GM12878 (cell line): ENCODE measurements around the gene SHISAL2B. TPM values are rescaled to one million over a fixed set of nuclear protein-coding genes. Genes with fewer than 3 reads are reported as not detected.

Source experiments
- ATAC-seq: fragments of 200-7000 bp; cut with Tn5 transposase; 3 replicates; pipeline ENCODE4 v1.9.1; 2020; ENCODE audit warnings: mild to moderate bottlenecking, moderate library complexity
- BruUV-seq: library from RNA; stranded (reverse); fragments of 400-500 nt; replicated peaks from 2 replicates; lab custom pipeline; 2021; lab: Mats Ljungman, UMichigan
- CTCF ChIA-PET: fragments of 300-600 bp; sonication (Branson Sonifier 250); formaldehyde crosslinking; extraction: SDS; loops from one replicate; lab custom pipeline; 2021; ENCODE audit warnings: inconsistent platforms; lab: Yijun Ruan, JAX
- POLR2A ChIA-PET: fragments of 350-600 bp; formaldehyde crosslinking; extraction: SDS; loops from one replicate; lab custom pipeline; 2021; ENCODE audit warnings: inconsistent platforms; lab: Charles Lee
- RAD21 ChIA-PET: fragments of 300-600 bp; sonication (Branson Sonifier 250); formaldehyde crosslinking; loops from one replicate; lab custom pipeline; 2023; ENCODE audit warnings: antibody characterized with exemption; ENCODE audit not compliant: unreplicated experiment; lab: Charles Lee
- SMC1A ChIA-PET: fragments of 300-600 bp; sonication (Branson Sonifier 250); formaldehyde crosslinking; loops from one replicate; lab custom pipeline; 2023; ENCODE audit not compliant: unreplicated experiment, uncharacterized antibody; lab: Charles Lee
- DNase-seq: peaks from one replicate; pipeline ENCODE4 v3.0.0-alpha.2; 2011; ENCODE audit warnings: low read depth, low spot score
- FAIRE-seq: peaks from 3 replicates; lab custom pipeline; 2011; peaks lifted over from hg19 to GRCh38; lab: Jason Lieb, UNC
- H2AFZ ChIP-seq: 2 replicates; pipeline ENCODE4 v1.6.0; 2011; ENCODE audit warnings: low read depth, low read length, control low read depth; ENCODE audit not compliant: control insufficient read depth
- H3K27ac ChIP-seq: 2 replicates; pipeline ENCODE4 v1.5.1; 2011; ENCODE audit warnings: control low read depth; ENCODE audit not compliant: control insufficient read depth, insufficient read depth
- H3K27me3 ChIP-seq, 2 experiments: replicated peaks in 1 of 2; 2 replicates each; pipeline versions ENCODE4 v1.6.0 to v1.6.1; 2011; ENCODE audit warnings: low read length in 1 of 2; ENCODE audit not compliant: control insufficient read depth in 2 of 2, insufficient read depth in 2 of 2
- H3K36me3 ChIP-seq, 2 experiments: 2 replicates each; pipeline ENCODE4 v1.5.1; 2011; ENCODE audit warnings: low read length in 1 of 2; ENCODE audit not compliant: control insufficient read depth in 2 of 2, insufficient read depth in 2 of 2
- H3K4me1 ChIP-seq: 2 replicates; pipeline ENCODE4 v1.6.1; 2011; ENCODE audit warnings: mild to moderate bottlenecking, low read length, moderate library complexity, mixed read lengths; ENCODE audit not compliant: control insufficient read depth, insufficient read depth
- H3K4me2 ChIP-seq: 2 replicates; pipeline ENCODE4 v1.6.0; 2011; ENCODE audit warnings: control low read depth; ENCODE audit not compliant: control insufficient read depth, insufficient read depth
- H3K4me3 ChIP-seq: fragments of 200-600 bp; sonication (generic); 2 replicates; pipeline ENCODE4 v1.5.1; 2016
- H3K79me2 ChIP-seq: 2 replicates; pipeline ENCODE4 v1.6.0; 2011; ENCODE audit warnings: low read length; ENCODE audit not compliant: control insufficient read depth, insufficient read depth
- H3K9ac ChIP-seq: 2 replicates; pipeline ENCODE4 v1.8.0; 2011; ENCODE audit warnings: low read length, control low read depth, mixed read lengths; ENCODE audit not compliant: control insufficient read depth, insufficient read depth
- H3K9me3 ChIP-seq: replicated peaks from 3 replicates; pipeline ENCODE4 v1.5.1; 2011; ENCODE audit warnings: mild to moderate bottlenecking, low read length; ENCODE audit not compliant: control insufficient read depth, insufficient read depth
- H4K20me1 ChIP-seq: 2 replicates; pipeline ENCODE4 v1.6.0; 2011; ENCODE audit not compliant: control insufficient read depth, insufficient read depth
- ATF7 ChIP-seq: fragments of 450-650 bp; IDR thresholded peaks from 2 replicates; pipeline ENCODE4 v1.6.1; 2016; ENCODE audit warnings: low read depth, mild to moderate bottlenecking
- HDAC2 ChIP-seq: fragments of 200-600 bp; sonication (generic); IDR thresholded peaks from 2 replicates; pipeline ENCODE4 v1.6.1; 2017
- MXI1 ChIP-seq: fragments of 150-350 bp; IDR thresholded peaks from 2 replicates; pipeline ENCODE4 v1.6.1; 2011; ENCODE audit warnings: low read depth, mild to moderate bottlenecking, inconsistent platforms, low read length, improper control_type of control experiment
- NR2C1 ChIP-seq: fragments of 450-650 bp; IDR thresholded peaks from 2 replicates; pipeline ENCODE4 v1.6.1; 2017; ENCODE audit warnings: antibody characterized with exemption, mild to moderate bottlenecking, moderate library complexity
- NR2C2 ChIP-seq: IDR thresholded peaks from 2 replicates; pipeline ENCODE4 v1.6.1; 2011; ENCODE audit warnings: borderline replicate concordance, low read depth; ENCODE audit not compliant: control insufficient read depth, insufficient read length
- NRF1 ChIP-seq: conservative IDR thresholded peaks from 2 replicates; pipeline ENCODE4 v1.6.1; 2011; ENCODE audit warnings: mild to moderate bottlenecking, low read depth, low read length, improper control_type of control experiment
- YBX1 ChIP-seq: fragments of 450-650 bp; IDR thresholded peaks from 2 replicates; pipeline ENCODE4 v1.6.1; 2016; ENCODE audit warnings: antibody characterized with exemption
- ZZZ3 ChIP-seq: IDR thresholded peaks from 2 replicates; pipeline ENCODE4 v1.6.1; 2011; ENCODE audit warnings: low read depth; ENCODE audit not compliant: control insufficient read depth, insufficient read length
- WGBS: methylation state at CpG from one replicate; pipeline ENCODE4 v1.1.6; 2016; ENCODE audit warnings: low lambda C conversion rate; ENCODE audit not compliant: insufficient replicate concordance, insufficient coverage; ENCODE audit errors: missing lambda C conversion rate; 5-methylcytosine and 5-hydroxymethylcytosine counted together
- in situ Hi-C: fragments of 300-500 bp; cut with MboI; formaldehyde crosslinking; loops from 9 replicates; pipeline ENCODE4 v1.14.3; 2018; ENCODE audit warnings: mixed read lengths
- intact Hi-C: fragments of 100-400 bp; cut with micrococcal nuclease; formaldehyde crosslinking; loops from one replicate; pipeline ENCODE4 v1.14.2; 2022; ENCODE audit not compliant: unreplicated experiment
- polyA plus RNA-seq, 11 experiments: library from polyadenylated mRNA; depleted of rRNA in 4 of 11; unstranded in 6 of 11; stranded (reverse) in 5 of 11; fragments of >200 nt; fragmentation: Nextera tagmentation in 4 of 11; fragmentation: Illumina TruSeq in 1 of 11; extraction: Ambion mirVana in 4 of 11; extraction: Trizol in 1 of 11; gene quantifications; 1 replicate in 1 of 11; 2 replicates in 10 of 11; pipeline versions ENCODE4 v1.2.1 to v1.2.3, GENCODE V29; 2011 to 2016; ENCODE audit warnings: inconsistent platforms in 2 of 11, missing spikeins in 2 of 11, low read depth in 1 of 11
- total RNA-seq, 4 experiments: library from RNA; depleted of rRNA in 3 of 4; stranded (reverse); fragments of >200 nt in 3 of 4; fragmentation: Illumina TruSeq in 1 of 4; extraction: Trizol in 1 of 4; gene quantifications; 2 replicates each; pipeline versions ENCODE4 v1.2.1 to v1.2.3, GENCODE V29; 2013 to 2021
- TF ChIP-seq, protein P1 (sequence below): fragments of 450-650 bp; IDR thresholded peaks from 2 replicates; pipeline ENCODE4 v1.6.1; 2017; ENCODE audit warnings: borderline replicate concordance
- TF ChIP-seq, protein P2 (sequence below): fragments of 450-650 bp; IDR thresholded peaks from 2 replicates; pipeline ENCODE4 v1.6.1; 2017; ENCODE audit warnings: low read depth, mild to moderate bottlenecking, moderate library complexity
- TF ChIP-seq, protein P3 (sequence below): fragments of 450-650 bp; IDR thresholded peaks from 2 replicates; pipeline ENCODE4 v1.6.1; 2017; ENCODE audit warnings: mild to moderate bottlenecking
- TF ChIP-seq, protein P4 (sequence below): IDR thresholded peaks from 2 replicates; pipeline ENCODE4 v1.6.1; 2012; ENCODE audit warnings: low read length, inconsistent platforms

The SHISAL2B gene
- total and polyA plus RNA-seq, 10 of the 15 experiments (the other 5 are each of a cell fraction or from before 2014, with no cell fraction given), result not detected

DNA sequence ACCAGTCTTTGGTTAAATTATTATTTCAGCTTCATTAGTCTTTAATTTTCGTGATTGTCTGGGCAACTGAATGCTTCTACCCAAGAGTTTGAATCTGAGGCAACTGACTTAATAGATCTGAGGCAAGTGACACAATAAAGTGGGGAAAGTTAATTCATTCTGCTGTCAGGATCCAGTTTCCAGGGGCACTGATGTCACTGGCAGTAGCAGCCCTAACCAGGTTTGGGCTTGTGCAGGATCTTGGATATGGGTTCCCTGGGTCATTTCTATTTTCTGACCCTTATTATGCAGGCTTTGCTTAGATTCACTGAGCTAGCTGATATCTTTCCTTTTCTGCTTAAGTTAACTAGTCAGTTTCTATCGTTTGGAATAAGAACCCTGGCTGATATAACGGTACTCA lies 68.6 kb downstream of the SHISAL2B start:
- SMC1A ChIA-PET, result interaction anchor here (0.8 to 1.8 kb wide), 4 partner anchors 8 to 27 kb away, joined by 3 to 5 read pairs (median 4); no protein-coding TSS in a partner anchor
- WGBS, result 98% methylated on average over 3 of the region's 3 CpGs

More for the DNA sequence above, 68.6 kb downstream of the SHISAL2B start:
- H3K9me3 ChIP-seq, result no peaks in the 10 kb centered on the region; the same call in 1 of the 3 replicates
- no peak overlapping the region for H2AFZ ChIP-seq
- H3K79me2 ChIP-seq, result peaks cover 16% of the 10 kb centered on the region
- POLR2A ChIA-PET, result interaction anchor here (0.6 kb wide), 1 partner anchor 575 kb away, joined by 6 read pairs; no protein-coding TSS in a partner anchor
- no peak for ATAC-seq
- TSS peak; percentile 4 for BruUV-seq
- no peaks in the 10 kb centered on the region for H4K20me1 ChIP-seq
- no peak for DNase-seq
- TF ChIP-seq, protein P1, sequence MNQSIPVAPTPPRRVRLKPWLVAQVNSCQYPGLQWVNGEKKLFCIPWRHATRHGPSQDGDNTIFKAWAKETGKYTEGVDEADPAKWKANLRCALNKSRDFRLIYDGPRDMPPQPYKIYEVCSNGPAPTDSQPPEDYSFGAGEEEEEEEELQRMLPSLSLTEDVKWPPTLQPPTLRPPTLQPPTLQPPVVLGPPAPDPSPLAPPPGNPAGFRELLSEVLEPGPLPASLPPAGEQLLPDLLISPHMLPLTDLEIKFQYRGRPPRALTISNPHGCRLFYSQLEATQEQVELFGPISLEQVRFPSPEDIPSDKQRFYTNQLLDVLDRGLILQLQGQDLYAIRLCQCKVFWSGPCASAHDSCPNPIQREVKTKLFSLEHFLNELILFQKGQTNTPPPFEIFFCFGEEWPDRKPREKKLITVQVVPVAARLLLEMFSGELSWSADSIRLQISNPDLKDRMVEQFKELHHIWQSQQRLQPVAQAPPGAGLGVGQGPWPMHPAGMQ, result no peak
- TF ChIP-seq NR2C1, result no peak
- TF ChIP-seq, protein P2, sequence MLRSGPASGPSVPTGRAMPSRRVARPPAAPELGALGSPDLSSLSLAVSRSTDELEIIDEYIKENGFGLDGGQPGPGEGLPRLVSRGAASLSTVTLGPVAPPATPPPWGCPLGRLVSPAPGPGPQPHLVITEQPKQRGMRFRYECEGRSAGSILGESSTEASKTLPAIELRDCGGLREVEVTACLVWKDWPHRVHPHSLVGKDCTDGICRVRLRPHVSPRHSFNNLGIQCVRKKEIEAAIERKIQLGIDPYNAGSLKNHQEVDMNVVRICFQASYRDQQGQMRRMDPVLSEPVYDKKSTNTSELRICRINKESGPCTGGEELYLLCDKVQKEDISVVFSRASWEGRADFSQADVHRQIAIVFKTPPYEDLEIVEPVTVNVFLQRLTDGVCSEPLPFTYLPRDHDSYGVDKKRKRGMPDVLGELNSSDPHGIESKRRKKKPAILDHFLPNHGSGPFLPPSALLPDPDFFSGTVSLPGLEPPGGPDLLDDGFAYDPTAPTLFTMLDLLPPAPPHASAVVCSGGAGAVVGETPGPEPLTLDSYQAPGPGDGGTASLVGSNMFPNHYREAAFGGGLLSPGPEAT, result no peak
- no peak for TF ChIP-seq YBX1
- TF ChIP-seq MXI1, result no peak
- TF ChIP-seq NRF1, result no peak
- no peak for TF ChIP-seq HDAC2
- TF ChIP-seq NR2C2, result no peak
- no peak for TF ChIP-seq ZZZ3
- no peak for TF ChIP-seq ATF7
- TF ChIP-seq, protein P3, sequence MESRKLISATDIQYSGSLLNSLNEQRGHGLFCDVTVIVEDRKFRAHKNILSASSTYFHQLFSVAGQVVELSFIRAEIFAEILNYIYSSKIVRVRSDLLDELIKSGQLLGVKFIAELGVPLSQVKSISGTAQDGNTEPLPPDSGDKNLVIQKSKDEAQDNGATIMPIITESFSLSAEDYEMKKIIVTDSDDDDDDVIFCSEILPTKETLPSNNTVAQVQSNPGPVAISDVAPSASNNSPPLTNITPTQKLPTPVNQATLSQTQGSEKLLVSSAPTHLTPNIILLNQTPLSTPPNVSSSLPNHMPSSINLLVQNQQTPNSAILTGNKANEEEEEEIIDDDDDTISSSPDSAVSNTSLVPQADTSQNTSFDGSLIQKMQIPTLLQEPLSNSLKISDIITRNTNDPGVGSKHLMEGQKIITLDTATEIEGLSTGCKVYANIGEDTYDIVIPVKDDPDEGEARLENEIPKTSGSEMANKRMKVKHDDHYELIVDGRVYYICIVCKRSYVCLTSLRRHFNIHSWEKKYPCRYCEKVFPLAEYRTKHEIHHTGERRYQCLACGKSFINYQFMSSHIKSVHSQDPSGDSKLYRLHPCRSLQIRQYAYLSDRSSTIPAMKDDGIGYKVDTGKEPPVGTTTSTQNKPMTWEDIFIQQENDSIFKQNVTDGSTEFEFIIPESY, result no peak
- TF ChIP-seq, protein P4, sequence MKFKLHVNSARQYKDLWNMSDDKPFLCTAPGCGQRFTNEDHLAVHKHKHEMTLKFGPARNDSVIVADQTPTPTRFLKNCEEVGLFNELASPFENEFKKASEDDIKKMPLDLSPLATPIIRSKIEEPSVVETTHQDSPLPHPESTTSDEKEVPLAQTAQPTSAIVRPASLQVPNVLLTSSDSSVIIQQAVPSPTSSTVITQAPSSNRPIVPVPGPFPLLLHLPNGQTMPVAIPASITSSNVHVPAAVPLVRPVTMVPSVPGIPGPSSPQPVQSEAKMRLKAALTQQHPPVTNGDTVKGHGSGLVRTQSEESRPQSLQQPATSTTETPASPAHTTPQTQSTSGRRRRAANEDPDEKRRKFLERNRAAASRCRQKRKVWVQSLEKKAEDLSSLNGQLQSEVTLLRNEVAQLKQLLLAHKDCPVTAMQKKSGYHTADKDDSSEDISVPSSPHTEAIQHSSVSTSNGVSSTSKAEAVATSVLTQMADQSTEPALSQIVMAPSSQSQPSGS, result no peak
- TF ChIP-seq, all 136 proteins: peak for 0
- in situ Hi-C loops (no loop called here), intact Hi-C loops (no loop called here)
- RAD21 ChIA-PET, result interaction anchor here (1.0 kb wide), 1 partner anchor 10 kb away, joined by 3 read pairs; no protein-coding TSS in a partner anchor
- Histone ChIP-seq H3K27ac (no peak overlapping the region), H3K4me3 (no peak overlapping the region), H3K4me1 (no peaks in the 10 kb centered on the region), H3K4me2 (no peak overlapping the region), H3K9ac (no peak overlapping the region), H3K27me3 (no peaks in the 10 kb centered on the region), H3K36me3 (peaks cover 0 to 25% of the 10 kb centered on the region in 2 experiments; a peak in 2 of 4 replicates)
- CTCF ChIA-PET, result interaction anchor here (0.8 kb wide), 1 partner anchor 11 kb away, joined by 3 read pairs; no protein-coding TSS in a partner anchor
- FAIRE-seq, result no peak
